Measurements from ENCODE around the gene H3-3A. TPM values are rescaled to one million over a fixed set of nuclear protein-coding genes. Genes with fewer than 3 reads are reported as not detected.

Gene H3-3A
- total RNA-seq, 1 experiment from 2014 or later: 1,129 TPM

DNA sequence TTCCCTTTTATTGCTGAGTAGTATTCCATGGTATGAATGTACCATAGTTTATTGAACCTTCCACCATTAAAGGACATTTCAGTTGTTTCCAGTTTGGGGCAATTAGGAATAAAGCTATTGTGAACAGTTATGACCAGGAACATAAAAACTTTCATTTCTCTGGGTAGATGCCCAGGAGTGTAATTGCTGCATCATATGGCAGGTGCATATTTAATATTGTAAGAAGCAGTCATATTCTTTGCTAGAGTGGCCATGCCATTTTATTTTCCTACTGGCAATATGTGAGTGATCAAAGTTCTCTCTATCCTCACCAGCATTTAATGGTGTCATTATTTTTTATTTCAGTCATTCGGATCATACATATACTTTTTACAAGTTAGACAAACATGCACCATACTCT, 23.9 kb upstream of the H3-3A start:
- H4K5ac ChIP-seq (ENCODE audit: insufficient read length, low read depth, low read length): no peak overlapping the region
- TF ChIP-seq, protein P1, sequence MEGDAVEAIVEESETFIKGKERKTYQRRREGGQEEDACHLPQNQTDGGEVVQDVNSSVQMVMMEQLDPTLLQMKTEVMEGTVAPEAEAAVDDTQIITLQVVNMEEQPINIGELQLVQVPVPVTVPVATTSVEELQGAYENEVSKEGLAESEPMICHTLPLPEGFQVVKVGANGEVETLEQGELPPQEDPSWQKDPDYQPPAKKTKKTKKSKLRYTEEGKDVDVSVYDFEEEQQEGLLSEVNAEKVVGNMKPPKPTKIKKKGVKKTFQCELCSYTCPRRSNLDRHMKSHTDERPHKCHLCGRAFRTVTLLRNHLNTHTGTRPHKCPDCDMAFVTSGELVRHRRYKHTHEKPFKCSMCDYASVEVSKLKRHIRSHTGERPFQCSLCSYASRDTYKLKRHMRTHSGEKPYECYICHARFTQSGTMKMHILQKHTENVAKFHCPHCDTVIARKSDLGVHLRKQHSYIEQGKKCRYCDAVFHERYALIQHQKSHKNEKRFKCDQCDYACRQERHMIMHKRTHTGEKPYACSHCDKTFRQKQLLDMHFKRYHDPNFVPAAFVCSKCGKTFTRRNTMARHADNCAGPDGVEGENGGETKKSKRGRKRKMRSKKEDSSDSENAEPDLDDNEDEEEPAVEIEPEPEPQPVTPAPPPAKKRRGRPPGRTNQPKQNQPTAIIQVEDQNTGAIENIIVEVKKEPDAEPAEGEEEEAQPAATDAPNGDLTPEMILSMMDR (conservative IDR thresholded peaks at IDR 0.05): no peak
- H2BK120ac ChIP-seq (ENCODE audit: low read depth, low read length, poor library complexity, severe bottlenecking): no peak overlapping the region
- H3K4me1 ChIP-seq (ENCODE audit: insufficient read depth, low read length): no peaks in the 10 kb centered on the region
- no peak overlapping the region for H4K91ac ChIP-seq (ENCODE audit: insufficient read length, low read depth, low read length)
- no peak overlapping the region for H3K27ac ChIP-seq (ENCODE audit: insufficient read length, low read depth, low read length)
- H3K27me3 ChIP-seq (ENCODE audit: insufficient read depth, low read length): no peaks in the 10 kb centered on the region
- no peak overlapping the region for H2AFZ ChIP-seq (ENCODE audit: low read length)
- no peak overlapping the region for H3K9ac ChIP-seq (ENCODE audit: extremely low read depth, insufficient read length, low read length)
- Mint-ChIP-seq H3K9me3 (no peaks in the 10 kb centered on the region), H3K27ac (no peak overlapping the region), H3K27me3 (ENCODE audit: low read depth) (peaks cover 3% of the 10 kb centered on the region; the same call in 1 of the 2 replicates), H3K36me3 (ENCODE audit: insufficient read depth in 1 of 3, low read depth in 3 of 3) (no peaks in the 10 kb centered on the region), H3K4me1 (peaks cover 2 to 3% of the 10 kb centered on the region in 2 experiments; a peak in 1 of 4 replicates), H3K4me3 (no peak overlapping the region)
- H2BK5ac ChIP-seq (ENCODE audit: insufficient read length, low read length): no peak overlapping the region
- H3K9me3 ChIP-seq (ENCODE audit: control insufficient read depth, low read depth, low read length): no peaks in the 10 kb centered on the region
- no peak overlapping the region for H4K8ac ChIP-seq (replicated peaks; ENCODE audit: insufficient read length, low read depth, low read length)
- H4K20me1 ChIP-seq (ENCODE audit: control insufficient read depth, insufficient read depth, insufficient read length): no peaks in the 10 kb centered on the region
- no peak overlapping the region for H3T11ph ChIP-seq (ENCODE audit: low read length)
- H3K4ac ChIP-seq (ENCODE audit: low read depth, low read length): no peak overlapping the region
- no peak overlapping the region for H3K14ac ChIP-seq (ENCODE audit: insufficient read depth, low read length)
- H3K18ac ChIP-seq (ENCODE audit: insufficient read length, low read depth, low read length): no peak overlapping the region
- H2AK5ac ChIP-seq (ENCODE audit: insufficient read length, low read length): no peak overlapping the region
- H2BK15ac ChIP-seq (ENCODE audit: low read depth, low read length): no peak overlapping the region
- no peak overlapping the region for H3K23ac ChIP-seq (ENCODE audit: insufficient read length, low read depth, low read length)
- H2BK20ac ChIP-seq (ENCODE audit: low read depth, low read length, poor library complexity, severe bottlenecking): no peak overlapping the region
- H3K23me2 ChIP-seq (ENCODE audit: insufficient read length, low read depth, low read length, poor library complexity, severe bottlenecking): no peaks in the 10 kb centered on the region
- no peaks in the 10 kb centered on the region for H3K79me2 ChIP-seq (ENCODE audit: insufficient read depth, low read length)
- H3K56ac ChIP-seq (ENCODE audit: insufficient read length, low read depth, low read length): no peak overlapping the region
- H3K4me2 ChIP-seq (ENCODE audit: insufficient read depth, insufficient read length, low read length): no peak overlapping the region
- no peaks in the 10 kb centered on the region for H3K79me1 ChIP-seq (ENCODE audit: insufficient read depth, low read depth, low read length, poor library complexity, severe bottlenecking)
- H2BK12ac ChIP-seq (ENCODE audit: insufficient read length, low read depth, low read length): no peak overlapping the region
- DNase-seq: no peak
- WGBS (ENCODE audit: extremely low coverage, insufficient read length, low lambda C conversion rate): no CpG with 5 or more reads among the region's 1 CpG
